ENCODE results near the gene GPR65.

Gene GPR65

GRCh38 chr14:88040146-88040545 is 35.2 kb downstream of the GPR65 start:
- DNase-seq (ENCODE audit: low read depth), result no peak

- DNase-seq (ENCODE audit: low read depth), result no peak
Observed at GRCh38 chr14:88043529-88044443, 38.9 kb downstream of the GPR65 start.

- DNase-seq (ENCODE audit: low read depth), result no peak
Observed at GRCh38 chr14:88044444-88044758, 39.5 kb downstream of the GPR65 start.

- DNase-seq (ENCODE audit: low read depth), result no peak
Observed at GRCh38 chr14:88044776-88045446, 40.0 kb downstream of the GPR65 start.

- DNase-seq (ENCODE audit: low read depth), result no peak
Observed at GRCh38 chr14:88045705-88046104, 40.8 kb downstream of the GPR65 start.

GRCh38 chr14:88048351-88048750 is 43.4 kb downstream of the GPR65 start:
- no peak for DNase-seq (ENCODE audit: low read depth)

GRCh38 chr14:88049266-88049665 is 44.3 kb downstream of the GPR65 start:
- DNase-seq (ENCODE audit: low read depth), result no peak

GRCh38 chr14:88049936-88050335 is 45.0 kb downstream of the GPR65 start:
- no peak for DNase-seq (ENCODE audit: low read depth)

- DNase-seq (ENCODE audit: low read depth), result no peak
Observed at GRCh38 chr14:88060576-88060975, 55.6 kb downstream of the GPR65 start.

GRCh38 chr14:88063811-88064210 is 58.9 kb downstream of the GPR65 start:
- no peak for DNase-seq (ENCODE audit: low read depth)
